Trophoblast cell (in vitro differentiated cells and primary cell): ENCODE data around the gene ELL.

Experiments
- DNase-seq, 2 donors: peaks; one replicate each; pipeline ENCODE4 v3.0.0-alpha.2; 2016
- H2AFZ ChIP-seq: 2 replicates; pipeline ENCODE4 v1.6.1; 2013; ENCODE audit warnings: low read length, moderate library complexity, mild to moderate bottlenecking; ENCODE audit not compliant: insufficient read depth, poor library complexity
- H2AK5ac ChIP-seq: 2 replicates; pipeline ENCODE4 v1.6.1; 2013; ENCODE audit warnings: mild to moderate bottlenecking, low read length
- H2BK120ac ChIP-seq: 2 replicates; pipeline ENCODE4 v1.6.1; 2013; ENCODE audit warnings: low read length, mild to moderate bottlenecking, moderate library complexity; ENCODE audit not compliant: insufficient read depth, poor library complexity
- H2BK12ac ChIP-seq: 2 replicates; pipeline ENCODE4 v1.6.1; 2013; ENCODE audit warnings: mild to moderate bottlenecking, low read length, moderate library complexity
- H2BK5ac ChIP-seq: 2 replicates; pipeline ENCODE4 v1.6.1; 2013; ENCODE audit warnings: low read length, low read depth, moderate library complexity, mild to moderate bottlenecking; ENCODE audit not compliant: poor library complexity
- H3K14ac ChIP-seq: 2 replicates; pipeline ENCODE4 v1.6.1; 2013; ENCODE audit warnings: mild to moderate bottlenecking, low read length
- H3K18ac ChIP-seq: 2 replicates; pipeline ENCODE4 v1.6.1; 2013; ENCODE audit warnings: mild to moderate bottlenecking, low read length
- H3K23ac ChIP-seq: 2 replicates; pipeline ENCODE4 v1.6.1; 2013; ENCODE audit warnings: low read length
- H3K27ac ChIP-seq: 2 replicates; pipeline ENCODE4 v1.5.1; 2013; ENCODE audit warnings: low read depth, mild to moderate bottlenecking, inconsistent platforms, low read length, moderate library complexity
- H3K27me3 ChIP-seq: 2 replicates; pipeline ENCODE4 v1.6.1; 2013; ENCODE audit warnings: inconsistent platforms, mild to moderate bottlenecking, low read length, moderate library complexity; ENCODE audit not compliant: insufficient read depth
- H3K36me3 ChIP-seq, 2 experiments: 1 replicate in 1 of 2; 2 replicates in 1 of 2; pipeline ENCODE4 v1.6.1; 2013; ENCODE audit warnings: low read length in 2 of 2, mild to moderate bottlenecking in 2 of 2, moderate library complexity in 1 of 2; ENCODE audit not compliant: insufficient read depth in 2 of 2, control insufficient read depth in 1 of 2
- H3K4ac ChIP-seq: 2 replicates; pipeline ENCODE4 v1.6.1; 2013; ENCODE audit warnings: low read depth, mild to moderate bottlenecking, low read length, moderate library complexity
- H3K4me1 ChIP-seq, 2 experiments: 1 replicate in 1 of 2; 2 replicates in 1 of 2; pipeline ENCODE4 v1.6.1; 2013; ENCODE audit warnings: low read length in 2 of 2, mild to moderate bottlenecking in 2 of 2, moderate library complexity in 1 of 2; ENCODE audit not compliant: insufficient read depth in 2 of 2, control insufficient read depth in 1 of 2
- H3K4me2 ChIP-seq: 2 replicates; pipeline ENCODE4 v1.6.1; 2013; ENCODE audit warnings: inconsistent platforms, mild to moderate bottlenecking, low read length, moderate library complexity
- H3K4me3 ChIP-seq: 2 replicates; pipeline ENCODE4 v1.5.1; 2013; ENCODE audit warnings: mild to moderate bottlenecking, low read depth, low read length, inconsistent platforms
- H3K79me1 ChIP-seq: one replicate; pipeline ENCODE4 v1.6.1; 2013; ENCODE audit warnings: low read length
- H3K79me2 ChIP-seq: 2 replicates; pipeline ENCODE4 v1.6.1; 2013; ENCODE audit warnings: low read length, mild to moderate bottlenecking; ENCODE audit not compliant: control insufficient read depth, insufficient read depth, poor library complexity
- H3K9ac ChIP-seq: 2 replicates; pipeline ENCODE4 v1.6.1; 2013; ENCODE audit warnings: mild to moderate bottlenecking, low read length
- H3K9me3 ChIP-seq: 2 replicates; pipeline ENCODE4 v1.6.1; 2013; ENCODE audit warnings: low read depth, mild to moderate bottlenecking, control low read depth, inconsistent platforms, low read length; ENCODE audit not compliant: insufficient read depth
- H4K12ac ChIP-seq: 2 replicates; pipeline ENCODE4 v1.6.1; 2013; ENCODE audit warnings: low read depth, mild to moderate bottlenecking, low read length, moderate library complexity
- H4K8ac ChIP-seq: 2 replicates; pipeline ENCODE4 v1.6.1; 2013; ENCODE audit warnings: low read depth, mild to moderate bottlenecking, low read length, moderate library complexity
- H4K91ac ChIP-seq: one replicate; pipeline ENCODE4 v1.6.1; 2013; ENCODE audit warnings: low read depth, mild to moderate bottlenecking, low read length, moderate library complexity
- WGBS: extraction: QIAGEN DNeasy Blood & Tissue Kit; methylation state at CpG from one replicate; pipeline ENCODE4 v1.1.7; 2013; ENCODE audit warnings: missing lambda C conversion rate; ENCODE audit not compliant: insufficient read length, insufficient coverage; ENCODE audit errors: extremely low coverage; 5-methylcytosine and 5-hydroxymethylcytosine counted together

ELL gene

GRCh38 chr19:18473706-18474087 is 48.2 kb downstream of the ELL start:
- H3K4me3 ChIP-seq: no peak overlapping the region
- no peak overlapping the region for H3K4me2 ChIP-seq
- H3K14ac ChIP-seq: no peak overlapping the region
- no peak overlapping the region for H2BK120ac ChIP-seq
- H3K79me2 ChIP-seq: peaks cover 5% of the 10 kb centered on the region
- no peak overlapping the region for H3K27ac ChIP-seq
- no peak overlapping the region for H3K4ac ChIP-seq
- no peak overlapping the region for H2BK5ac ChIP-seq
- no peak overlapping the region for H2AFZ ChIP-seq
- peaks cover 4% of the 10 kb centered on the region for H3K79me1 ChIP-seq
- H2BK12ac ChIP-seq: no peak overlapping the region
- no peak overlapping the region for H2AK5ac ChIP-seq
- DNase-seq: no peak
- no peaks in the 10 kb centered on the region for H3K27me3 ChIP-seq
- no peak overlapping the region for H4K12ac ChIP-seq
- H4K91ac ChIP-seq: no peak overlapping the region
- no peak overlapping the region for H3K23ac ChIP-seq
- no CpG with 5 or more reads among the region's 8 CpGs for WGBS
- no peak overlapping the region for H3K9ac ChIP-seq
- H3K9me3 ChIP-seq: no peaks in the 10 kb centered on the region
- peaks cover 3 to 7% of the 10 kb centered on the region in 2 experiments for H3K36me3 ChIP-seq
- H4K8ac ChIP-seq: no peak overlapping the region
- no peak overlapping the region for H3K18ac ChIP-seq
- peaks cover 6% of the 10 kb centered on the region in 2 experiments for H3K4me1 ChIP-seq

DNA sequence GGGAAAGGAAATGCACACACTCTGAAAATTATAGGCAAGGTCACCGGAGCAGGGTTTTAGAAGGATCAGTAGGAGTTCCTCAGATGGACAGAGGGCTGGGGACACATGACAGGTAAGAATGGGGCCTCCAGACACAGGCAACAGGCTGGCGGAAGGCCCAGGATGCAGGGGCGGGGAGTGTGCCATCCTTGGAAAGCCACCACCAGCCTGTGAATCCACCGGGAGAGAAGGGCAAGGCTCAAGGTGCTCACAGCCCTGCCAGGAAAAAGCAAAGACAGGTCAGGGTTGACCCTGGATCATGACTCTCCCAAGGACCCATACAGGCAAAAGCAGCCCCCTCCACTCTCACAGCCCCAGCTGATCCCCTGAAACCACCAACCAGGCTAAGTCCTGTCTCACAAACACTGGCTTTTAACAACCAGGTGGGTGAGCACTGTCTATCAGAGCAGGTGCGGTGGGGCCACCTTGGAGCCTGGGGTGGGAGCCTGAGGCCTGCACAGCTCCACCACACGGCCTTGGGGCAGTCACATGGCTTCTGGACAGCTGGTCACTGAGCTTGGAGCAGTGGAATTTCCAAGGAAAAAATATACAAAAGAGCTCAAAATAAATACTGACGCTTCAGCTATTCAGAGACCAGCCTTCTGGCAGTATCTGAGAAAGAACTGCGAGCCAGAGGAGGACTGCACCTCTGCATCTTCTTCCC is 48.7 kb downstream of the ELL start:
- no peak overlapping the region for H2BK5ac ChIP-seq
- no peaks in the 10 kb centered on the region for H3K9me3 ChIP-seq
- H3K4me3 ChIP-seq: no peak overlapping the region
- H3K14ac ChIP-seq: no peak overlapping the region
- no peak overlapping the region for H3K4me2 ChIP-seq
- H3K27ac ChIP-seq: no peak overlapping the region
- H4K12ac ChIP-seq: no peak overlapping the region
- H2AK5ac ChIP-seq: no peak overlapping the region
- peaks cover 3% of the 10 kb centered on the region in 2 experiments for H3K4me1 ChIP-seq
- no peak overlapping the region for H2BK120ac ChIP-seq
- no peak overlapping the region for H2BK12ac ChIP-seq
- no peaks in the 10 kb centered on the region for H3K79me1 ChIP-seq
- no peaks in the 10 kb centered on the region for H3K27me3 ChIP-seq
- H3K36me3 ChIP-seq: peaks cover 3 to 7% of the 10 kb centered on the region in 2 experiments
- no peak overlapping the region for H3K18ac ChIP-seq
- WGBS: no CpG with 5 or more reads among the region's 8 CpGs
- no peak overlapping the region for H2AFZ ChIP-seq
- peaks cover 3% of the 10 kb centered on the region for H3K79me2 ChIP-seq
- H3K4ac ChIP-seq: no peak overlapping the region
- H3K23ac ChIP-seq: no peak overlapping the region
- H3K9ac ChIP-seq: no peak overlapping the region
- no peak for DNase-seq
- H4K8ac ChIP-seq: no peak overlapping the region
- H4K91ac ChIP-seq: no peak overlapping the region

GRCh38 chr19:18470787-18471186 is 51.1 kb downstream of the ELL start:
- Histone ChIP-seq H3K4me1 (peaks cover 0 to 3% of the 10 kb centered on the region in 2 experiments), H4K8ac (no peak overlapping the region), H3K18ac (no peak overlapping the region), H3K27ac (no peak overlapping the region), H3K23ac (no peak overlapping the region), H4K91ac (no peak overlapping the region), H3K4me3 (no peak overlapping the region), H2AFZ (no peak overlapping the region), H3K9me3 (no peaks in the 10 kb centered on the region), H3K4me2 (no peak overlapping the region), H4K12ac (no peak overlapping the region), H3K9ac (no peak overlapping the region), H2AK5ac (no peak overlapping the region), H3K4ac (no peak overlapping the region), H3K36me3 (peaks cover 6 to 12% of the 10 kb centered on the region in 2 experiments), H2BK12ac (no peak overlapping the region), H3K27me3 (no peaks in the 10 kb centered on the region), H3K14ac (no peak overlapping the region), H3K79me2 (no peaks in the 10 kb centered on the region), H3K79me1 (no peaks in the 10 kb centered on the region), H2BK5ac (no peak overlapping the region), H2BK120ac (no peak overlapping the region)
- no CpG with 5 or more reads among the region's 2 CpGs for WGBS
- no peak for DNase-seq

- H2AK5ac ChIP-seq: no peak overlapping the region
- H4K8ac ChIP-seq: no peak overlapping the region
- H3K9me3 ChIP-seq: no peaks in the 10 kb centered on the region
- no peaks in the 10 kb centered on the region for H3K27me3 ChIP-seq
- H3K4ac ChIP-seq: no peak overlapping the region
- H3K4me2 ChIP-seq: no peak overlapping the region
- peaks cover 0 to 3% of the 10 kb centered on the region in 2 experiments for H3K4me1 ChIP-seq
- H3K36me3 ChIP-seq: peaks cover 18 to 26% of the 10 kb centered on the region in 2 experiments
- H3K9ac ChIP-seq: no peak overlapping the region
- H4K91ac ChIP-seq: no peak overlapping the region
- H2BK120ac ChIP-seq: no peak overlapping the region
- H2BK12ac ChIP-seq: no peak overlapping the region
- WGBS: no CpG with 5 or more reads among the region's 28 CpGs
- no peak overlapping the region for H3K27ac ChIP-seq
- H3K14ac ChIP-seq: no peak overlapping the region
- H3K79me2 ChIP-seq: no peaks in the 10 kb centered on the region
- no peak overlapping the region for H3K4me3 ChIP-seq
- no peak overlapping the region for H2AFZ ChIP-seq
- H3K23ac ChIP-seq: no peak overlapping the region
- no peak overlapping the region for H3K18ac ChIP-seq
- no peak overlapping the region for H4K12ac ChIP-seq
- DNase-seq: peak; percentile 52 to 76
- H3K79me1 ChIP-seq: no peaks in the 10 kb centered on the region
- no peak overlapping the region for H2BK5ac ChIP-seq
Observed at GRCh38 chr19:18469069-18469846, 52.6 kb downstream of the ELL start.
